ENCODE results near the gene CEP112.

GRCh38 chr17:65893692-65894279, 298.1 kb downstream of the CEP112 start:
- no peak for TF ChIP-seq CTCF (conservative IDR thresholded peaks at IDR 0.05 in 1 of 2, IDR thresholded peaks at IDR 0.05 in 1 of 2; ENCODE audit: low read depth in 1 of 2, low read length in 2 of 2)
- no peak for TF ChIP-seq EZH2 (IDR thresholded peaks at IDR 0.05; ENCODE audit: low read length, missing control alignments)

Measured in fibroblast of lung (primary cell).